Small intestine (tissue), 16 donors: Measurements from ENCODE around the gene SACS. TPM values are rescaled to one million over a fixed set of nuclear protein-coding genes. Genes with fewer than 3 reads are reported as not detected.

Source experiments
- DNase-seq, 2 donors: peaks; one replicate each; pipeline versions ENCODE4 v3.0.0 to v3.0.0-alpha.2; 2013
- FAIRE-seq: peaks from 2 replicates; lab custom pipeline; 2012; peaks lifted over from hg19 to GRCh38; lab: Jason Lieb, UNC
- H3K27ac ChIP-seq, 3 donors: one replicate each; pipeline ENCODE4 v1.5.1; 2013; ENCODE audit warnings: low read length in 2 of 3, mild to moderate bottlenecking in 2 of 3, control low read depth in 1 of 3, inconsistent platforms in 1 of 3, low read depth in 1 of 3, moderate library complexity in 1 of 3
- H3K27me3 ChIP-seq, 3 donors: one replicate each; pipeline ENCODE4 v1.6.1; 2013; ENCODE audit warnings: low read length in 3 of 3, inconsistent platforms in 1 of 3; ENCODE audit not compliant: control insufficient read depth in 3 of 3, insufficient read depth in 3 of 3
- H3K36me3 ChIP-seq, 3 donors: one replicate each; pipeline ENCODE4 v1.6.1; 2013; ENCODE audit warnings: low read length in 3 of 3, inconsistent platforms in 1 of 3, low read depth in 1 of 3, mild to moderate bottlenecking in 1 of 3, moderate library complexity in 1 of 3; ENCODE audit not compliant: control insufficient read depth in 3 of 3, insufficient read depth in 2 of 3
- H3K4me1 ChIP-seq, 3 donors: one replicate each; pipeline ENCODE4 v1.6.1; 2013; ENCODE audit warnings: low read length in 2 of 3, inconsistent platforms in 1 of 3, low read depth in 1 of 3, mild to moderate bottlenecking in 1 of 3, moderate library complexity in 1 of 3; ENCODE audit not compliant: control insufficient read depth in 3 of 3, insufficient read depth in 2 of 3
- H3K4me3 ChIP-seq, 3 donors: one replicate each; pipeline ENCODE4 v1.5.1; 2013; ENCODE audit warnings: low read length in 3 of 3, control low read depth in 1 of 3, inconsistent platforms in 1 of 3, low read depth in 1 of 3, mild to moderate bottlenecking in 1 of 3, moderate library complexity in 1 of 3
- H3K9me3 ChIP-seq, 2 donors: one replicate each; pipeline ENCODE4 v1.6.1; 2013; ENCODE audit warnings: low read depth in 1 of 2, low read length in 1 of 2; ENCODE audit not compliant: control insufficient read depth in 2 of 2, insufficient read depth in 1 of 2
- WGBS, 3 donors: extraction: QIAGEN DNeasy Blood & Tissue Kit; methylation state at CpG; one replicate each; pipeline ENCODE4 v1.1.7; 2013; 5-methylcytosine and 5-hydroxymethylcytosine counted together
- long read RNA-seq, 10 donors: transcript quantifications; one replicate each; lab custom pipeline, GENCODE V29; 2026
- polyA plus RNA-seq, 4 donors: library from polyadenylated mRNA; stranded (reverse) in 3 of 4; unstranded in 1 of 4; fragments of 200-250 nt in 3 of 4; fragments of 120-200 nt in 1 of 4; gene quantifications; one replicate each; pipeline versions ENCODE4 v1.2.1 to v1.2.3, GENCODE V29; 2013
- donor health status: healthy with polysubstance abuse.
- donor health status: control.
- donor health status: control.
- donor health status: Bipolar disorder and iron deficiency.
- donor health status: healthy.

SACS gene, protein sequence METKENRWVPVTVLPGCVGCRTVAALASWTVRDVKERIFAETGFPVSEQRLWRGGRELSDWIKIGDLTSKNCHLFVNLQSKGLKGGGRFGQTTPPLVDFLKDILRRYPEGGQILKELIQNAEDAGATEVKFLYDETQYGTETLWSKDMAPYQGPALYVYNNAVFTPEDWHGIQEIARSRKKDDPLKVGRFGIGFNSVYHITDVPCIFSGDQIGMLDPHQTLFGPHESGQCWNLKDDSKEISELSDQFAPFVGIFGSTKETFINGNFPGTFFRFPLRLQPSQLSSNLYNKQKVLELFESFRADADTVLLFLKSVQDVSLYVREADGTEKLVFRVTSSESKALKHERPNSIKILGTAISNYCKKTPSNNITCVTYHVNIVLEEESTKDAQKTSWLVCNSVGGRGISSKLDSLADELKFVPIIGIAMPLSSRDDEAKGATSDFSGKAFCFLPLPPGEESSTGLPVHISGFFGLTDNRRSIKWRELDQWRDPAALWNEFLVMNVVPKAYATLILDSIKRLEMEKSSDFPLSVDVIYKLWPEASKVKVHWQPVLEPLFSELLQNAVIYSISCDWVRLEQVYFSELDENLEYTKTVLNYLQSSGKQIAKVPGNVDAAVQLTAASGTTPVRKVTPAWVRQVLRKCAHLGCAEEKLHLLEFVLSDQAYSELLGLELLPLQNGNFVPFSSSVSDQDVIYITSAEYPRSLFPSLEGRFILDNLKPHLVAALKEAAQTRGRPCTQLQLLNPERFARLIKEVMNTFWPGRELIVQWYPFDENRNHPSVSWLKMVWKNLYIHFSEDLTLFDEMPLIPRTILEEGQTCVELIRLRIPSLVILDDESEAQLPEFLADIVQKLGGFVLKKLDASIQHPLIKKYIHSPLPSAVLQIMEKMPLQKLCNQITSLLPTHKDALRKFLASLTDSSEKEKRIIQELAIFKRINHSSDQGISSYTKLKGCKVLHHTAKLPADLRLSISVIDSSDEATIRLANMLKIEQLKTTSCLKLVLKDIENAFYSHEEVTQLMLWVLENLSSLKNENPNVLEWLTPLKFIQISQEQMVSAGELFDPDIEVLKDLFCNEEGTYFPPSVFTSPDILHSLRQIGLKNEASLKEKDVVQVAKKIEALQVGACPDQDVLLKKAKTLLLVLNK (N-terminal part only)
- 1 to 10 TPM in 2 of 4 donors, under 1 TPM in 2; 0.67 to 2.7 (median 1.1) TPM for polyA plus RNA-seq
- long read RNA-seq, donor 1: 0 reads
- long read RNA-seq, donor 2: 0 reads
- long read RNA-seq, donor 3: 0 reads
- long read RNA-seq, donor 4: 0 reads
- long read RNA-seq, donor 5: 0 reads
- long read RNA-seq, donor 6: 0 reads
- long read RNA-seq, donor 7: 0 reads
- long read RNA-seq, donor 8: 0 reads
- long read RNA-seq, donor 9: 0 reads
- long read RNA-seq, donor 10, full-length matches to known transcripts: 1 of 1 reads
- long read RNA-seq, donor 10, partial matches to known transcripts: 0 of 1 reads
- long read RNA-seq, donor 10, other reads (novel, unspliced or antisense): 0 of 1 reads

DNA sequence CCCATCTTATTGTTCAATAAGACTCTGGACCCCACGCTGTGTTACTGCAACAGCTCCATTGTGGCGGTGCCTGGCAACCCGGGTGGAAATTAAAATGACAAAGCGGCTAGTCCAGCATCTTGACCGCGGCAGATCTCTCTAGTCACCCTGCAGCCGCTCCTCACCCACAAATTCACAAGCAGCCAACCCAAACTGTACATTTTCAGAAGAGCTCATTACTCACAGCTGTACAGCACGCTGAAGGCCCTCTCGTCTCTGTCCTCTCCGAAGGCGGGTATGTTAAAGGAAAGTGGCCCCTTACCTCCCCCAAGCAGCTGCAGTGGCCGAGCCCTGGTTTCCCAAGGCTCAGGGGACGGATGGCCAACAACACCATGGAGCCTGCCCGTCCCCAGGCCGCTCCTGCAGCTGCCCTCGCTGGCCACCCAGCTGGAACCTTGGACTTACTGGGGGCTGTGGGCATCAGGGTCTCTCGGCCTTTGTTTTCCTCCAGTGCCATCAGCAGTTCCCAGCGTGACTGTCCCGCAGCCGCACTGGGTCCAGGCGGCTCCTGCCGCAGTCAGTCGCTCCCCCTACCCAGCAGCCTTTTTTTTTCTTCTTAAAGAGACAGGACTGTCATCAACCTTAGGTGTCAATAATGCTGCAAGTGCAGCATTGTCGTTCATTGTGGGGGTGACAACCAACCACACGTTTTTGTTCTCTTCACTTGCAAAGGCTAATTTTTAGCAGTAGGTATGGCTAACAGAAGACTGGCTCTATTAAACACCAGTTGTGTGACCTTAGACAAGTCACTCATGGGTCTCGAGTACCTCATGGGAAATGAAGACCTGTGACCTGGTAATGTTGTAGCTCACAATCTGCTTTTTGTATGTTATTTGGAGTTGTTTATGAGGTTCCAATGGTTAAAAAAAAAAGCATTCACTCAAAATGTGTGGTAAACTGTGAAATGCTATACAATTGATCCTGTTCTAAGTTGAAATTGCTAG, at the start of gene SACS:
Gene SACS (minus strand): TSS at position 532 of the 983 bp plus-strand sequence. CDS start 22,463 bp downstream, outside the sequence.
- Histone ChIP-seq H3K9me3 (no peaks in the 10 kb centered on the region), H3K27me3 (peaks cover 2 to 9% (median 2%) of the 10 kb centered on the region in 3 donors), H3K36me3 (no peaks in the 10 kb centered on the region), H3K27ac (no peak within 1 kb of the TSS), H3K4me3 (peak within 1 kb of the TSS in 1 of 3 donors; percentile 52), H3K4me1 (no peaks in the 10 kb centered on the region)
- FAIRE-seq (no peak), DNase-seq (peak in 1 of 2 donors; percentile 16)
- 7 to 11% (median 10%) methylated on average over 23 to 26 of the region's 26 CpGs for WGBS, 3 donors

DNA sequence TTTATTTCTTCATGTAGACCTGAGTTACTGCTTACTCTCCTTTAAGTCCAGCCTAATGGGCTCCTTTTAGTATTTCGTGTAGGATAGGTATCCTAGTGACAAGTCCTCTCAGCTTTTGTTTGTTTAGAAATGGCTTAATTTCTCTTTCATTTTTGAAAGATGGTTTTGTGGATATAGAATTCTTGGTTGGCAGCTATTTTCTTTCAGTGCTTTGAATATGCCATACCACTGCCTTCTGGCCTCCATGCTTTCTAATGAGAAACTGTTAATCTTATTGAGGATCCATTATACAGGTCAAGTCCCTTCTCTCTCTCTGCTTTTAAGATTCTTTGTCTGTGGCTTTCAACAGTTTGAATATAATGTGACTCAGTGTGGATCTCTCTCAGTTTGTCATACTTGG, 46.8 kb upstream of the SACS start:
- no peak for FAIRE-seq
- Histone ChIP-seq H3K27me3 (no peaks in the 10 kb centered on the region), H3K36me3 (no peaks in the 10 kb centered on the region), H3K4me3 (no peak overlapping the region), H3K9me3 (peaks cover 0 to 4% of the 10 kb centered on the region in 2 donors), H3K27ac (no peak overlapping the region), H3K4me1 (no peaks in the 10 kb centered on the region)
- WGBS, 3 donors: 63 to 80% (median 71%) methylated on average over 1 of the region's 1 CpG
- no peak for DNase-seq

DNA sequence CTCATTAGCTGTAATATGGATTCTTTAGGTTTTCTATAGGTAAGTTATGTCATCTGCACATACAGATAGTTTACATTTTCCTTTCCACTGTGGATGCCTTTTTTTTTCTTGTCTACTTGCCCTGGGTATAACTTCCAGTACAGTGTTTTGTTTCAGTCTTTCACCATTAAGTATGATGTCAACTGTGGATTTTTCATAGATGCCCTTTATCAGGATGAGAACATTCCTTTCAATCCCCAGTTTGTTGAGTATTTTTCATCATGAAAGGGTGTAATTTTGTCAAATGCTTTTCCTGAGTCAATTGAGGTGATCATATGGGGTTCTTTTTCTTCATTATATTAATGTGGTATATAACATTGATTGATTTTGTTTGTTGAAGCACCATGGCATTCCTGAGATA, 43.6 kb upstream of the SACS start:
- Histone ChIP-seq H3K4me1 (no peaks in the 10 kb centered on the region), H3K27ac (no peak overlapping the region), H3K27me3 (no peaks in the 10 kb centered on the region), H3K36me3 (no peaks in the 10 kb centered on the region), H3K9me3 (peaks cover 0 to 4% of the 10 kb centered on the region in 2 donors), H3K4me3 (no peak overlapping the region)
- DNase-seq (no peak), FAIRE-seq (no peak)

DNA sequence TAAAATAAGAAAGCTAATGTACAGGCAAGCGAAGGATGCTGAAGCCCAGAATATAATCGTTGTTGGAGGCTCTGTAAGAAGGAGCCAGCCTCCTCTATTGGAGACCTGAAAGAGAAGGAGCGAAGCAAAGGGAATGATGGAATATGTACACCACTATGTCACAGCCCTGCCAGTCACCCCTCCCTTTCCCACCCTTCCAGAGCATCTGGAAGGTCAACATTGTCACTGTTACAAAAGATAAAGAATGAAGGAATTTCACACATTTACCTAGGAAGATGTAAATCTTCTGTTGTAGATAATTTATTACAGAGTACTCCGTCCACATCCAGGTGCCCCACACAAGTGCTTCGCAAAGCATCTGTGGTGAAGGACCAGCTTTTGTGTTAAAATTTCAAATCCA, 39.7 kb upstream of the SACS start:
- Histone ChIP-seq H3K36me3 (no peaks in the 10 kb centered on the region), H3K9me3 (no peaks in the 10 kb centered on the region), H3K27me3 (no peaks in the 10 kb centered on the region), H3K4me1 (no peaks in the 10 kb centered on the region), H3K4me3 (no peak overlapping the region), H3K27ac (no peak overlapping the region)
- DNase-seq: no peak
- 79 to 88% (median 84%) methylated on average over 5 of the region's 5 CpGs for WGBS, 3 donors
- FAIRE-seq: no peak

DNA sequence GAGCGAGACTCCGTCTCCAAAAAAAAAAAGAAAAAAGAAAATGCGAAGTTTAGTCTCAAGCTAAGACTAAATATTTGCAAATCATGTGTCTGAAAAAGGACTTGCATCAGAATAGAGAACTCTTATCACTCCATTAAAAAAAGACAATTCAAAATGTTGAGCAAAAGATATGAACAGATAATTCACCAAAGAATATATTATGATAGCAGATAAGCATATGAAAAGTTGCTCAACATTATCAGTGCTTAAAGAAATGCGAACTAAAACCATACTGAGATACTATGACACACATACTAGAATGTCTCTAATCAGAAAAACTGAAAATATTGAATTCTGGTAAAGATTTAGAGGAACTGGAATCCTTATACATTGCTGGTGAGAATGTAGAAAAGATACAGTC, 38.7 kb upstream of the SACS start:
- Histone ChIP-seq H3K36me3 (no peaks in the 10 kb centered on the region), H3K27ac (no peak overlapping the region), H3K4me1 (peaks cover 0 to 1% (median 0%) of the 10 kb centered on the region in 3 donors), H3K27me3 (peaks cover 0 to 2% (median 0%) of the 10 kb centered on the region in 3 donors), H3K9me3 (no peaks in the 10 kb centered on the region), H3K4me3 (no peak overlapping the region)
- 70 to 88% (median 78%) methylated on average over 4 of the region's 4 CpGs for WGBS, 3 donors
- FAIRE-seq: no peak
- no peak for DNase-seq

DNA sequence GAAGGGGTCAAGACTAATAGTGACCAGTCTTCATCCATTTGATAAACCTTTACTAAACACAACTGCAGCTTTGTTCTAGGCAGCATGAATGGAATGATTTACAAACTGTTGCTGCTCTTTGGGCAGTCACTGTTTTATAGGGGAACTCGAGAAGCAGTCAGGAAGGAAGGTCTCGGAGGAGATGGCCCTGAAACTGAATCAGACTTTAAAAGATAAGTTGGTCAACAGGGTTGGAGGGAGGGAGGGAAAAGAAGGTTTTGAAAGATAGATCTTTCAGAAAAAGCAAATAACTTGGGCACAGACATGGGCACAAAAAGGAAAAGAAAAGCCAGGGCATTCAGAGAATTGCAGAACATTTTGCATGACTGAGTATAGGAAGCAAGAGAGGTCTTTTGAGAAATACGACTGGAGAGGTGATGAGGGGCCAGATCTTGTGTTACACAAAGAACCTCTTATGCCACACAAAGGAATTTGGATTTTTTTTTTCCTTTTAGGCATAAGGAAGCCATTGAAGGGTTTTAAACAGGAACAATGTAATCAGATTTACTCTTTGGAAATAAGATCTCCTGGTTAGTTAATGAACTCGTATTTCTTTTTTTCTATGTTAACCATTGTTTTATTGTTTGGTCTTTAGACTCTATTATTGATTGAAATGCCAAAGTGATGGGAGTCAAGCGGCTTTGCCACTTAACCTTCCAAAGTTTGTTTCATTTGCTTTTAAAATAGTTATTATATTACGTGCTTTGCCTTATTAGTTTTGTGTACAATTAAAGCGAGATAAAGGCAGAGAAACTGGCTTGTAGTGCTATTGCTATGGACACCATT, 37.5 kb upstream of the SACS start:
- Histone ChIP-seq H3K9me3 (no peaks in the 10 kb centered on the region), H3K36me3 (no peaks in the 10 kb centered on the region), H3K4me1 (peaks cover 0 to 6% (median 0%) of the 10 kb centered on the region in 3 donors), H3K27ac (no peak overlapping the region), H3K27me3 (peaks cover 0 to 4% (median 0%) of the 10 kb centered on the region in 3 donors), H3K4me3 (no peak overlapping the region)
- WGBS, 3 donors: 14 to 53% (median 30%) methylated on average over 7 of the region's 7 CpGs
- FAIRE-seq: no peak
- DNase-seq: no peak
